ENCODE data around the gene AFF3.

The AFF3 gene

GRCh38 chr2:100077935-100078334 lies 64.5 kb downstream of the AFF3 start:
- no peak for TF ChIP-seq CTCF (IDR thresholded peaks at IDR 0.05; ENCODE audit: low read depth, low read length)
- H3K4me3 ChIP-seq (ENCODE audit: low read depth, low read length): no peak overlapping the region
- DNase-seq (ENCODE audit: low read depth, low spot score): no peak
- in situ Hi-C loops (cut with HindIII; ENCODE audit: low sequenced_read_pairs): no loop called here

DNA sequence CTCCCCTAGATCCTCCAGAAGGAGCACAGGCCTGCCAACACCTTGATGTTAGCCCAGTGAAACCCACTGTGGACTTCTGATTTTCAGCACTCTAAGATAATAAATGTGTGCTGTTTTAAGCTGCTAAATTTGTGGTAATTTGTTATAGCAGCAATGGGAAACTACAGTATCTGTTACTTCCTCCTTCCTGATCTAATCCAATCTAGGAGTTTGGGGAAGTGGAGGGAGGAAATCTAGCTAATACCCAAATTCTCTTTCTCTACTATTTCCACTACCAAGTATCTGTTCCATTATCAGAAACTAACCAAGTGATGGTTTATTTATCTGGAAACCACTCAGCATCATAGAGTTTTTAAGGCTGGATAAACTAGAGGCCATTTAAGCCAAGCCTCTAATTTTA lies 64.9 kb downstream of the AFF3 start:
- no peak for TF ChIP-seq CTCF (IDR thresholded peaks at IDR 0.05; ENCODE audit: low read depth, low read length)
- H3K4me3 ChIP-seq (ENCODE audit: low read depth, low read length): no peak overlapping the region
- in situ Hi-C loops (cut with HindIII; ENCODE audit: low sequenced_read_pairs): no loop called here

GRCh38 chr2:100075532-100075931 lies 66.9 kb downstream of the AFF3 start:
- in situ Hi-C loops (cut with HindIII; ENCODE audit: low sequenced_read_pairs): no loop called here
- no peak for TF ChIP-seq CTCF (IDR thresholded peaks at IDR 0.05; ENCODE audit: low read depth, low read length)
- DNase-seq (ENCODE audit: low read depth, low spot score): no peak
- H3K4me3 ChIP-seq (ENCODE audit: low read depth, low read length): no peak overlapping the region

More for the DNA sequence above, 64.9 kb downstream of the AFF3 start:
- DNase-seq (ENCODE audit: low read depth, low spot score): no peak

- in situ Hi-C loops (cut with HindIII; ENCODE audit: low sequenced_read_pairs): no loop called here
- no peak for DNase-seq (ENCODE audit: low read depth, low spot score)
- no peak for TF ChIP-seq CTCF (IDR thresholded peaks at IDR 0.05; ENCODE audit: low read depth, low read length)
- H3K4me3 ChIP-seq (ENCODE audit: low read depth, low read length): no peak overlapping the region
These were observed 69.3 kb downstream of the AFF3 start for GRCh38 chr2:100073110-100073509.

- H3K4me3 ChIP-seq (ENCODE audit: low read depth, low read length): no peak overlapping the region
- TF ChIP-seq CTCF (IDR thresholded peaks at IDR 0.05; ENCODE audit: low read depth, low read length): no peak
- in situ Hi-C loops (cut with HindIII; ENCODE audit: low sequenced_read_pairs): no loop called here
- no peak for DNase-seq (ENCODE audit: low read depth, low spot score)
These were observed 69.9 kb downstream of the AFF3 start for GRCh38 chr2:100072503-100072902.

DNA sequence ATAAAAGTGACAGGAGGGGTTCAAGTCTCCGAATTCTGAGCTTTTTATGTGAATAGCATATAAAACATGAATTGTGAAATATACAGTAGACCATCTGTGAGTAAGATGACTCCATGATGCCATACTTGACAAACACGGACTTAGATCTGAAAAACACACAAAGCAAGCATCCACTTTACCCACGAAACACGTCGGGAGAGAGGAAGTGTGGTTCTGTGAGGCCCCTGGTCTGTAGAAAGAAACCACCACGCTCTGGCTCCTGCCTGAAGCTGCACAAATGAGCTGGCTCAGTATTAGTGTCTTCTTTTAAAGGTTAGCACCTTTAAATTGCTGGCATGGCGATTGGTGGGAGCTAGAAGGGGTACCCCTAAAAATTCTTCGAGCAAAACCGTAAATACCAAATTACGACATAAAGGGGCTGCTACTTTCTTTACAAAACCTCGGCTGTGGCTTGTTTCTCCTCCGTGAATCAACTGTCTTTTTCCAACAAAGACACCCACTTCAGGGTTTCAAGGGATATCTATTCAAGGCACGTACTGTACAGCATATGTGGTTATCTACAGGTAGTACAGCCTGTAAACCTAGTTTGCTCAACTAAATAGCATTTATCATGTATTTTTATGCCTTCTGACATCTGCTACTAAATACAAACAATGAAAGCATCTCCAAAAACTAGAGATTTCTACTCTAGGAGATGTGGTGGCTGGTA lies 70.9 kb downstream of the AFF3 start:
- in situ Hi-C loops (cut with HindIII; ENCODE audit: low sequenced_read_pairs): no loop called here
- TF ChIP-seq CTCF (IDR thresholded peaks at IDR 0.05; ENCODE audit: low read depth, low read length): no peak
- no peak overlapping the region for H3K4me3 ChIP-seq (ENCODE audit: low read depth, low read length)
- no peak for DNase-seq (ENCODE audit: low read depth, low spot score)
